ENCODE measurements around the gene OR4S1. TPM values are rescaled to one million over a fixed set of nuclear protein-coding genes. Genes with fewer than 3 reads are reported as not detected.
"Not testable (repeated sequence)": the region's sequence is repeated elsewhere in the genome, so short reads cannot be mapped to it uniquely, and the experiment has no call there.

OR4S1 gene
- total RNA-seq (2014; rRNA removed; shearing (Covaris generic)): not detected in 2 replicates

- no peak for DNase-seq (ENCODE audit: low read depth)
Measured at GRCh38 chr11:48305923-48306322, at the start of gene OR4S1. Gene OR4S1, plus strand, starts transcription at chr11:48306223. Its CDS starts 0 bp downstream, at chr11:48306223.

DNA sequence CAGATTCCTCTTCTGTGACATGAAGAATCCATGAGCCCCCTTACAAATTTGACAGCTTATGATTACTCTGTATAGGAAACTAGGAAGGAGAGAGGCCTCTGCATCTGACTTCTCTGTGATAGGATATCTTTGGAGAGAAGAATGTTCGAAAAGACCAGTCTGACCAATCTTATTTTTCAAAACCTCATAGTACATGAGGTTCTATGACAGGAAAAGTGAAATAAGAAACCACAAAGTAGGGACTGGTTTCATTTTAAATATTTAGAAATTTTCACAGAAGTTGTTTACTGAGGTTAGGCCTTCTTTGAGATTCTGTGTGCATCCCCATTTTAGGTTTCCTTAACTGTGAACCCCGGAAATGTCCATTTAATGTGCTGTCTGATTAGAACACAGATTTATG is 44.4 kb upstream of the OR4S1 start:
- no peak for DNase-seq (ENCODE audit: low read depth)

GRCh38 chr11:48263423-48263911 is 42.6 kb upstream of the OR4S1 start, which contains the start of gene OR4X1:
Gene OR4X1, plus strand, starts transcription at chr11:48263861. Its CDS starts 0 bp downstream, at chr11:48263861.
- DNase-seq (ENCODE audit: low read depth): no peak

- DNase-seq (ENCODE audit: low read depth): peak; percentile 2
Measured at GRCh38 chr11:48270621-48271020, 35.4 kb upstream of the OR4S1 start.

- DNase-seq (ENCODE audit: low read depth): no peak
Measured at GRCh38 chr11:48272606-48273005, 33.4 kb upstream of the OR4S1 start.

GRCh38 chr11:48307760-48308386 is 1.9 kb downstream of the OR4S1 start:
- DNase-seq (ENCODE audit: low read depth): peak; percentile 55

- not testable (repeated sequence) for DNase-seq (ENCODE audit: low read depth)
Measured at GRCh38 chr11:48313590-48313989, 7.6 kb downstream of the OR4S1 start.

- not testable (repeated sequence) for DNase-seq (ENCODE audit: low read depth)
Measured at GRCh38 chr11:48319813-48320212, 13.8 kb downstream of the OR4S1 start.

DNA sequence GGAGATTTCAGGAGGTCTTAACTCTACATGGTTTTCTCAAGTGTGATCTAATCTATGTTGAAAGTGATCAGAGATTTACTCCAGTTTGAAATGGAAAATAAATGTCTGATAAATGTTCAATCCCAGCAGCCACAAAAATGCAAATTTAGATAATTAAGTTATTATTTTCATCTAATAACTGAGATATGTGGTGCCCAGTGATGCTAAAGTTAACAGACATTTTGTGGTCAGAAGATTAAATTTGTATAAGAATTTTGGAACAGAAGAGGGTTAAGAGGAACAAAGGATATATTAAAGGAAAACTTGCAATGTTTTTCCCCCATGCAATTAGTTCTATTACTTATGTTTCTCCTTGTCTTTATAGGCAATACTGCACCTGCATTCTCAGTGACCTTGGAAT is 18.6 kb downstream of the OR4S1 start, which contains the start of gene OR4C3:
Gene OR4C3, plus strand, starts transcription at position 301 of the 400 bp plus-strand sequence. CDS start 102 bp downstream, outside the sequence.
- DNase-seq (ENCODE audit: low read depth): not testable (repeated sequence)

DNA sequence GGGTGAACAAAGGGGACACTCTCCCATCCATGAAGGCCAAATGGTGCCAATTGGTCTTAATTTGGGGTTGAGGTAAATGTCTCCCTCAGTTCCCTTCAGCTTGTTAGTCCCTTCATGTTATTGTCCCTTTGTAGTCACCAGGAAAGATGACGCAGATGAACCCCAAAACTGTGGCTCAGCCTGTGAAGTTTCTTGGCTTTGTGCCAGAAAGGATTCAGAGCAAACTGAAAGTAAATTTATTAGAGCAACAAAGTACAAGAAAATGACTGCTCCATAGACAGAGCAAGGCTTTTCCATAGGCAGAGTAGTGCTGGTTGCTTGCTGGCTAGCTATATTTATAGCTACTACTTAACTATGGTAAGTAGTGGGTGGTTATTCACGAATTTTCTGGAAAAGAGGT is 35.4 kb downstream of the OR4S1 start:
- DNase-seq (ENCODE audit: low read depth): no peak

DNA sequence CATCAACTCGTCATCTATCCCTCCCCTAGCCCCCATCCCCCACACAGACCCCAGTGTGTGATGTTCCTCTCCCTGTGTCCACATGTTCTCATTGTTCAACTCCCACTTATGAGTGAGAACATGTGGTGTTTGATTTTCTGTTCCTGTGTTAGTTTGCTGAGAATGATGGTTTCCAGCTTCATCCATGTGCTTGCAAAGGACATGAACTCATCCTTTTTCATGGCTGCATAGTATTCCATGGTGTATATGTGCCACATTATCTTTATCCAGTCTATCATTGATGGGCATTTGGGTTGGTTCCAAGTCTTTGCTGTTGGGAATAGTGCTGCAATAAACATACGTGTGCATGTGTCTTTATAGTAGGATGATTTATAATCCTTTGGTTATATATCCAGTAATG is 36.5 kb downstream of the OR4S1 start:
- not testable (repeated sequence) for DNase-seq (ENCODE audit: low read depth)

GRCh38 chr11:48346286-48346685 is 40.3 kb downstream of the OR4S1 start:
- DNase-seq (ENCODE audit: low read depth): not testable (repeated sequence)

DNA sequence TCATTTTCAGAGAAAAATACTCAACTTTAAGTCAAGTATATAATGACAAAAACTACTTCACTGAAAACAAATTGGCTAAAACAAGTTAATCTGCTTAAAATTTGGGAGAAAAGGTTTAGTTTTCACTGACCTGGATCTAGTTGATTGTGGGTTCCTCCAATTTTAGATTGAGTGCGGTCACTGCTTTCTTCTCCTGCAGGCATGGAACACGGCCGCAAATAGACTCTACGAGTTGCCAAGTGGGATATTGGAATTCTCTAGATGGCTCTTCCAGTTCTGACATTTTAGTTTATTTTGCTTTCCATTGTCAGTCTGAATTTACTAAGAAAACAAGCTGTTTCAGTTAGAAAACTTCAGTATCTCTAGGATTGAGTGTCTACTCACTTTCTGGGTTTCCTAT is 48.0 kb downstream of the OR4S1 start:
- no peak for DNase-seq (ENCODE audit: low read depth)

DNA sequence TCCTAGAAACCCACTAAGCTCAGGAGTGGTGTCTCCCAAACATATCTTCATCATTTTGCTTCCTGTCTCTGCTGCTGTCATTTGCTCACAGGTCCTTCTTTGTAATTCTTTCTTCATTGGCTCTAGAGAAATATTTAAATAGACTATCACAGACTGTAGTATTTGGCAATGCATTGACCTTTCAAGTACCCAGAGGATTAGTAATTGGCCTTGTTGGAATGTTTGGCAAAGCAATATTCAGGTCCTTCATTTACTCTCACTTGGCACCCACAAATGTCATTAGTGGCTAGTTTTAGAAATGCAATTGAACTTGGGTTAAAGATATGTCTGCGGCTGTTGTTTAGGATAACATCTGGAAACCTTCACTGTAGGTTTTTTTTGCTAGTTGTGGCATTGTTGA is 48.7 kb downstream of the OR4S1 start:
- DNase-seq (ENCODE audit: low read depth): no peak

Other genes starting within 250 kb of the OR4S1 start
- not detected in 2 replicates for gene OR4B1, start 89.4 kb upstream of the OR4S1 start, total RNA-seq (2014; rRNA removed; shearing (Covaris generic))
- gene OR4X2, start 61.1 kb upstream of the OR4S1 start, total RNA-seq (2014; rRNA removed; shearing (Covaris generic)): not detected in 2 replicates
- gene OR4X1, start 42.4 kb upstream of the OR4S1 start, total RNA-seq (2014; rRNA removed; shearing (Covaris generic)): not detected in 2 replicates
- not detected in 2 replicates for gene OR4C3, start 18.7 kb downstream of the OR4S1 start, total RNA-seq (2014; rRNA removed; shearing (Covaris generic))
- gene OR4C5, start 60.2 kb downstream of the OR4S1 start, total RNA-seq (2014; rRNA removed; shearing (Covaris generic)): not detected in 2 replicates
- not detected in 2 replicates for gene OR4A47, start 182.6 kb downstream of the OR4S1 start, total RNA-seq (2014; rRNA removed; shearing (Covaris generic))